SK-N-SH (cell line): Measurements from ENCODE around the gene MAK.

Experiments used
- CHD2 ChIP-seq: fragments of 150-350 bp; IDR thresholded peaks from 2 replicates; pipeline ENCODE4 v1.6.1; 2018; ENCODE audit warnings: low read length; ENCODE audit not compliant: partially characterized antibody
- CTCF ChIP-seq: fragments of 200-600 bp; sonication (generic); IDR thresholded peaks from 2 replicates; pipeline ENCODE4 v1.6.1; 2017; ENCODE audit warnings: antibody characterized with exemption, mild to moderate bottlenecking, moderate library complexity
- EZH2phosphoT487 ChIP-seq: fragments of 200-600 bp; sonication (generic); IDR thresholded peaks from 2 replicates; pipeline ENCODE4 v1.6.1; 2017; ENCODE audit warnings: low read depth, mixed run types, mild to moderate bottlenecking, antibody characterized with exemption, moderate library complexity, borderline replicate concordance
- POLR2AphosphoS5 ChIP-seq: IDR thresholded peaks from 2 replicates; pipeline ENCODE4 v1.6.1; 2012; ENCODE audit warnings: low read depth, low read length
- TAF1 ChIP-seq: IDR thresholded peaks from 2 replicates; pipeline ENCODE4 v1.6.1; 2012; ENCODE audit warnings: low read depth, mild to moderate bottlenecking, low read length, moderate library complexity, borderline replicate concordance
- TEAD4 ChIP-seq: IDR thresholded peaks from 2 replicates; pipeline ENCODE4 v1.4.0; 2012; ENCODE audit warnings: mild to moderate bottlenecking, borderline replicate concordance; ENCODE audit not compliant: insufficient read depth
- ZBTB33 ChIP-seq: IDR thresholded peaks from 2 replicates; pipeline ENCODE4 v1.4.0; 2012; ENCODE audit warnings: low read depth, borderline replicate concordance

- no peak for TF ChIP-seq CTCF
- no peak for TF ChIP-seq CHD2
- TF ChIP-seq POLR2AphosphoS5 = no peak
- TF ChIP-seq TAF1 = no peak
- TF ChIP-seq EZH2phosphoT487 = no peak
- TF ChIP-seq TEAD4 = no peak
- TF ChIP-seq ZBTB33 = no peak
These were observed 46.1 kb upstream of the MAK start for GRCh38 chr6:10884245-10884972.
